DND-41 (cell line): Measurements from ENCODE around the gene RGL4.

Experiments
- CTCF ChIP-seq: IDR thresholded peaks from 2 replicates; pipeline ENCODE4 v1.5.1; 2012; ENCODE audit warnings: borderline replicate concordance, low read length, moderate library complexity, mild to moderate bottlenecking; ENCODE audit not compliant: poor library complexity, severe bottlenecking; ENCODE audit errors: extremely low read depth
- EZH2 ChIP-seq: IDR thresholded peaks from 3 replicates; pipeline ENCODE4 v1.6.1; 2012; ENCODE audit warnings: borderline replicate concordance, low read depth, mild to moderate bottlenecking, moderate library complexity, low read length, inconsistent platforms; ENCODE audit not compliant: severe bottlenecking

- no peak for TF ChIP-seq CTCF
- no peak for TF ChIP-seq EZH2
These were observed 46.9 kb downstream of the RGL4 start for GRCh38 chr22:23737696-23738095.
